ENCODE measurements around the gene RPS17.

DNA sequence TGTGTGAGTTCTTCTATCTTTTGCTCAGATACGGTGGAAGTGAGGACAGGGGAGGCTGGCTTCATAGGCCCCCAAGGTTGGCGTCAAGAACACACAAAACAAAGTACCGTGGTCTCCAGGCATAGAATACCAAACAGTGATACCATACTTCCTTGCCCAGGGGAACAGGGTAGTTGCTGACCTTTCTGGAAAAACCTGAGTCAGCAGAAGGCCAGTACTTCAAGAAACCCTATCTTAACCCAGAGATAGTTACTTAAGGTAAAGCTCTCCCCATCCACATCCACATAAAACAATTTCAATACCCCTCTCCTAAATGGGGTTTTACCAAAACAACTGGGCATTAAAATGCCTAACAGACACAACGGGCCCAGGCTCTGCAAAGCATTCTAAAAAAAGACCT lies 29.6 kb upstream of the RPS17 start:
- TF ChIP-seq, protein P1, sequence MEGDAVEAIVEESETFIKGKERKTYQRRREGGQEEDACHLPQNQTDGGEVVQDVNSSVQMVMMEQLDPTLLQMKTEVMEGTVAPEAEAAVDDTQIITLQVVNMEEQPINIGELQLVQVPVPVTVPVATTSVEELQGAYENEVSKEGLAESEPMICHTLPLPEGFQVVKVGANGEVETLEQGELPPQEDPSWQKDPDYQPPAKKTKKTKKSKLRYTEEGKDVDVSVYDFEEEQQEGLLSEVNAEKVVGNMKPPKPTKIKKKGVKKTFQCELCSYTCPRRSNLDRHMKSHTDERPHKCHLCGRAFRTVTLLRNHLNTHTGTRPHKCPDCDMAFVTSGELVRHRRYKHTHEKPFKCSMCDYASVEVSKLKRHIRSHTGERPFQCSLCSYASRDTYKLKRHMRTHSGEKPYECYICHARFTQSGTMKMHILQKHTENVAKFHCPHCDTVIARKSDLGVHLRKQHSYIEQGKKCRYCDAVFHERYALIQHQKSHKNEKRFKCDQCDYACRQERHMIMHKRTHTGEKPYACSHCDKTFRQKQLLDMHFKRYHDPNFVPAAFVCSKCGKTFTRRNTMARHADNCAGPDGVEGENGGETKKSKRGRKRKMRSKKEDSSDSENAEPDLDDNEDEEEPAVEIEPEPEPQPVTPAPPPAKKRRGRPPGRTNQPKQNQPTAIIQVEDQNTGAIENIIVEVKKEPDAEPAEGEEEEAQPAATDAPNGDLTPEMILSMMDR (IDR thresholded peaks at IDR 0.05; ENCODE audit: insufficient read depth, low read depth, low read length): no peak
- TF ChIP-seq EZH2 (IDR thresholded peaks at IDR 0.05; ENCODE audit: insufficient read depth, low read length): no peak
